B cell (primary cell): Measurements from ENCODE around the gene BICDL2. TPM values are rescaled to one million over a fixed set of nuclear protein-coding genes. Genes with fewer than 3 reads are reported as not detected.
A peak's percentile ranks its signal among the peaks of the same experiment; 100 is the strongest.
"Not testable (repeated sequence)": the region's sequence is repeated elsewhere in the genome, so short reads cannot be mapped to it uniquely, and the experiment has no call there.

ENCODE experiments used
- ATAC-seq: fragments of 200-7000 bp; cut with Tn5 transposase; one replicate; pipeline ENCODE4 v1.10.0; 2021; ENCODE audit warnings: low read depth, mild to moderate bottlenecking, moderate number of reproducible peaks, moderate library complexity
- CTCF ChIA-PET: fragments of 350-600 bp; sonication (Branson Sonifier 250); formaldehyde crosslinking; loops from one replicate; lab custom pipeline; 2021; ENCODE audit warnings: antibody characterized with exemption, inconsistent platforms; lab: Charles Lee
- POLR2A ChIA-PET: fragments of 350-600 bp; sonication (Branson Sonifier 250); formaldehyde crosslinking; loops from one replicate; lab custom pipeline; 2021; ENCODE audit warnings: antibody characterized with exemption; lab: Charles Lee
- DNase-seq: peaks from one replicate; pipeline ENCODE4 v3.0.0; 2013
- H2AFZ ChIP-seq: 2 replicates; pipeline ENCODE4 v1.6.1; 2012; ENCODE audit warnings: mild to moderate bottlenecking, low read depth, low read length; ENCODE audit not compliant: insufficient read depth, poor library complexity, severe bottlenecking
- H3K27ac ChIP-seq, 2 donors: 1 replicate in 1 of 2; 2 replicates in 1 of 2; pipeline ENCODE4 v1.5.1; 2012 to 2013; ENCODE audit warnings: low read length in 2 of 2, mild to moderate bottlenecking in 2 of 2, moderate library complexity in 1 of 2
- H3K27me3 ChIP-seq, 4 experiments: fragments of 200-600 bp in 1 of 4; sonication (generic) in 1 of 4; replicated peaks in 1 of 4; 1 replicate in 2 of 4; 2 replicates in 2 of 4; pipeline versions ENCODE4 v1.6.1 to v1.7.0; 2013 to 2016; ENCODE audit warnings: low read length in 3 of 4, mild to moderate bottlenecking in 2 of 4, mixed read lengths in 1 of 4, moderate library complexity in 1 of 4; ENCODE audit not compliant: insufficient read depth in 4 of 4, control insufficient read depth in 3 of 4; ENCODE audit errors: control extremely low read depth in 1 of 4
- H3K36me3 ChIP-seq, 2 experiments: replicated peaks in 1 of 2; 1 replicate in 1 of 2; 2 replicates in 1 of 2; pipeline versions ENCODE4 v1.6.1 to v1.7.1; 2013; ENCODE audit warnings: low read length in 1 of 2; ENCODE audit not compliant: insufficient read depth in 2 of 2, control insufficient read depth in 1 of 2; ENCODE audit errors: control extremely low read depth in 1 of 2, extremely low read depth in 1 of 2
- H3K4me1 ChIP-seq, 2 donors: fragments of 200-600 bp in 1 of 2; sonication (generic) in 1 of 2; 1 replicate in 1 of 2; 2 replicates in 1 of 2; pipeline versions ENCODE4 v1.5.1 to v1.6.1; 2013 to 2017; ENCODE audit warnings: low read length in 2 of 2; ENCODE audit not compliant: control insufficient read depth in 2 of 2, insufficient read depth in 2 of 2
- H3K4me2 ChIP-seq: replicated peaks from 2 replicates; pipeline ENCODE3; 2012; ENCODE audit warnings: mild to moderate bottlenecking, low read depth, low read length; ENCODE audit not compliant: poor library complexity, severe bottlenecking
- H3K4me3 ChIP-seq, 5 experiments: fragments of 200-600 bp in 1 of 5; sonication (generic) in 1 of 5; 1 replicate in 3 of 5; 2 replicates in 2 of 5; pipeline versions ENCODE4 v1.5.1 to v1.7.0; 2011 to 2016; ENCODE audit warnings: low read length in 4 of 5, mild to moderate bottlenecking in 4 of 5, low read depth in 2 of 5, control low read depth in 1 of 5, moderate library complexity in 1 of 5; ENCODE audit not compliant: insufficient read depth in 1 of 5; ENCODE audit errors: control extremely low read depth in 1 of 5, extremely low read depth in 1 of 5
- H3K79me2 ChIP-seq: fragments of 200-600 bp; sonication (generic); one replicate; pipeline ENCODE4 v1.6.0; 2016; ENCODE audit warnings: low read length; ENCODE audit not compliant: control insufficient read depth, insufficient read depth
- H3K9ac ChIP-seq: fragments of 200-600 bp; sonication (generic); 2 replicates; pipeline ENCODE4 v1.6.1; 2017; ENCODE audit warnings: mild to moderate bottlenecking, low read length, moderate library complexity
- H3K9me3 ChIP-seq, 3 donors: one replicate each; pipeline versions ENCODE4 v1.6.1 to v1.7.1; 2013; ENCODE audit warnings: low read length in 2 of 3; ENCODE audit not compliant: control insufficient read depth in 2 of 3, insufficient read depth in 1 of 3; ENCODE audit errors: control extremely low read depth in 1 of 3
- H4K20me1 ChIP-seq: 2 replicates; pipeline ENCODE4 v1.6.0; 2012; ENCODE audit warnings: mild to moderate bottlenecking, low read length; ENCODE audit not compliant: insufficient read depth, control insufficient read depth, poor library complexity, severe bottlenecking
- H3K27ac Mint-ChIP-seq: one replicate; pipeline ENCODE4 v1.8.0; 2021; ENCODE audit warnings: mixed read lengths
- H3K27me3 Mint-ChIP-seq: one replicate; pipeline ENCODE4 v1.8.0; 2021; ENCODE audit warnings: mixed read lengths
- H3K4me1 Mint-ChIP-seq: one replicate; pipeline ENCODE4 v1.8.0; 2021; ENCODE audit warnings: mixed read lengths
- H3K4me3 Mint-ChIP-seq: one replicate; pipeline ENCODE4 v1.8.0; 2021; ENCODE audit warnings: mixed read lengths
- H3K9me3 Mint-ChIP-seq: one replicate; pipeline ENCODE4 v1.8.0; 2022; ENCODE audit warnings: mixed read lengths; ENCODE audit not compliant: insufficient read depth
- CTCF ChIP-seq: fragments of 200-600 bp; IDR thresholded peaks from one replicate; pipeline ENCODE4 v1.8.0; 2022; ENCODE audit warnings: antibody characterized with exemption, mild to moderate bottlenecking
- EZH2 ChIP-seq: IDR thresholded peaks from 2 replicates; pipeline ENCODE4 v1.6.1; 2012; ENCODE audit warnings: borderline replicate concordance, low read depth, mild to moderate bottlenecking, moderate library complexity, low read length; ENCODE audit not compliant: insufficient read depth, poor library complexity, severe bottlenecking
- WGBS: methylation state at CpG from one replicate; pipeline ENCODE4 v1.1.5; 2013; ENCODE audit warnings: missing lambda C conversion rate; ENCODE audit not compliant: insufficient coverage; 5-methylcytosine and 5-hydroxymethylcytosine counted together
- intact Hi-C: fragments of 100-400 bp; cut with micrococcal nuclease; formaldehyde crosslinking; loops from one replicate; pipeline ENCODE4 v1.10.0; 2022
- polyA plus RNA-seq: library from polyadenylated mRNA; depleted of rRNA; stranded (reverse); fragments of >200 nt; gene quantifications from 2 replicates; pipeline ENCODE4 v1.2.3, GENCODE V29; 2012
- total RNA-seq, 2 donors: library from RNA; stranded (reverse); fragments of 120-200 nt in 1 of 2; gene quantifications; 1 replicate in 1 of 2; 2 replicates in 1 of 2; pipeline versions ENCODE4 v1.2.3 to v1.2.4, GENCODE V29; 2013 to 2022

BICDL2 gene
- total and polyA plus RNA-seq, 2 donors (not counting 1 experiment from before 2014, with no cell fraction given): 0.20 TPM; not detected in 1

DNA sequence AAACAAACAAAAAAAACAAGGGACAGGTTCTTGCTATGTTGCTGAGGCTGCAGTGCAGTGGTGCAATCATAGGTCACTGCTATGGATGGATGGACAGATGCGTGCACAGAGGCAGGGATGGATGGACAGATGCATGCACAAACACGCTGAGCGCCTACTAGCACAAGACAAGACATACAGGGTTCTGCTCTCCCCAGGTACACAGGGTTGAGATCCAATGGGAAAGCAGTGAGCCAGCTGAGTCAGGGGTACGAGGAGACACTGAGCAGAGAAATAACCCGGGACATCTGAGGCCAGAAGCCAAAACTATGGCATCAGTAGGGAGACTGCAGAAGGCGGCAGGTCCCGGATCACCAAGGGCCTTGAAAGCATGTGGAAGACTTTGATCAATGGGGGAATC, 34.9 kb upstream of the BICDL2 start:
- TF ChIP-seq CTCF: no peak
- no peak for TF ChIP-seq EZH2
- H3K36me3 ChIP-seq: no peaks in the 10 kb centered on the region
- no peak overlapping the region for H3K4me2 ChIP-seq
- H2AFZ ChIP-seq: no peak overlapping the region
- H3K4me1 Mint-ChIP-seq: peaks cover 43% of the 10 kb centered on the region
- H3K4me1 ChIP-seq: peaks cover 34 to 39% of the 10 kb centered on the region in 2 donors
- H3K9ac ChIP-seq: no peak overlapping the region
- no peaks in the 10 kb centered on the region for H4K20me1 ChIP-seq
- 99% methylated on average over 6 of the region's 7 CpGs for WGBS
- peak overlapping the region; percentile 16 for H3K27ac Mint-ChIP-seq
- CTCF ChIA-PET: no interaction called here
- no peaks in the 10 kb centered on the region for H3K27me3 Mint-ChIP-seq
- peaks cover 3% of the 10 kb centered on the region for H3K79me2 ChIP-seq
- POLR2A ChIA-PET: no interaction called here
- H3K9me3 Mint-ChIP-seq: no peaks in the 10 kb centered on the region
- H3K27me3 ChIP-seq: no peaks in the 10 kb centered on the region
- peaks cover 0 to 8% (median 0%) of the 10 kb centered on the region in 3 donors for H3K9me3 ChIP-seq
- no peak overlapping the region for H3K4me3 ChIP-seq
- no peak overlapping the region for H3K27ac ChIP-seq
- intact Hi-C loops: no loop called here
- ATAC-seq: no peak
- DNase-seq: no peak
- H3K4me3 Mint-ChIP-seq: no peak overlapping the region

GRCh38 chr16:3070608-3071111, 33.9 kb upstream of the BICDL2 start:
- ChIA-PET POLR2A (no interaction called here), CTCF (interaction anchor here (1.1 kb wide), 1 partner anchor 11 kb away, joined by 3 read pairs; no protein-coding TSS in a partner anchor)
- Histone ChIP-seq H2AFZ (no peak overlapping the region), H3K27ac (no peak overlapping the region), H4K20me1 (no peaks in the 10 kb centered on the region), H3K4me1 (peaks cover 24 to 29% of the 10 kb centered on the region in 2 donors), H3K79me2 (no peaks in the 10 kb centered on the region), H3K36me3 (no peaks in the 10 kb centered on the region), H3K27me3 (no peaks in the 10 kb centered on the region), H3K4me3 (no peak overlapping the region), H3K9me3 (no peaks in the 10 kb centered on the region), H3K4me2 (no peak overlapping the region), H3K9ac (no peak overlapping the region)
- Mint-ChIP-seq H3K4me3 (no peak overlapping the region), H3K27ac (no peak overlapping the region), H3K9me3 (no peaks in the 10 kb centered on the region), H3K27me3 (no peaks in the 10 kb centered on the region), H3K4me1 (peaks cover 35% of the 10 kb centered on the region)
- intact Hi-C loops: no loop called here
- no peak for ATAC-seq
- TF ChIP-seq EZH2: no peak
- TF ChIP-seq CTCF: no peak
- DNase-seq: no peak
- WGBS: 96% methylated on average over 8 of the region's 9 CpGs

DNA sequence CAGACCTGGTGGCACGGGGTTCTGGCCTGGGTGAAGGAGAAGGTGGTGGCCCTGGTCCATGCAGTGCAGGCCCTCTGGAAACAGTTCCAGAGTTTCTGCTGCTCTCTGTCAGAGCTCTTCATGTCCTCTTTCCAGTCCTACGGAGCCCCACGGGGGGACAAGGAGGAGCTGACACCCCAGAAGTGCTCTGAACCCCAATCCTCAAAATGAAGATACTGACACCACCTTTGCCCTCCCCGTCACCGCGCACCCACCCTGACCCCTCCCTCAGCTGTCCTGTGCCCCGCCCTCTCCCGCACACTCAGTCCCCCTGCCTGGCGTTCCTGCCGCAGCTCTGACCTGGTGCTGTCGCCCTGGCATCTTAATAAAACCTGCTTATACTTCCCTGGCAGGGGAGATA, 32.4 kb upstream of the BICDL2 start:
- H3K9ac ChIP-seq, CTCF ChIA-PET, H3K27ac Mint-ChIP-seq, H3K4me3 Mint-ChIP-seq, H3K79me2 ChIP-seq, H3K4me3 ChIP-seq, H3K27me3 Mint-ChIP-seq, H3K9me3 Mint-ChIP-seq, H3K27ac ChIP-seq, H3K36me3 ChIP-seq, H3K9me3 ChIP-seq, H4K20me1 ChIP-seq, H2AFZ ChIP-seq, intact Hi-C loops, ATAC-seq, H3K4me2 ChIP-seq, POLR2A ChIA-PET, DNase-seq, H3K27me3 ChIP-seq: not testable (repeated sequence)
- peaks cover 23% of the 10 kb centered on the region for H3K4me1 Mint-ChIP-seq
- 99% methylated on average over 9 of the region's 11 CpGs for WGBS
- peaks cover 12 to 14% of the 10 kb centered on the region in 2 donors for H3K4me1 ChIP-seq
